WTC11 (cell line): Measurements from ENCODE around the gene JMJD4. TPM values are rescaled to one million over a fixed set of nuclear protein-coding genes. Genes with fewer than 3 reads are reported as not detected.

Source experiments
- ATAC-seq: fragments of 200-7000 bp; cut with Tn5 transposase; 2 replicates; pipeline ENCODE4 v1.10.0; 2021; ENCODE audit warnings: mild to moderate bottlenecking, moderate library complexity
- CTCF ChIA-PET: fragments of 300-600 bp; sonication (Branson Sonifier 250); formaldehyde crosslinking; loops from one replicate; lab custom pipeline; 2021; ENCODE audit warnings: antibody characterized with exemption; lab: Charles Lee
- POLR2A ChIA-PET: fragments of 350-600 bp; sonication (Branson Sonifier 250); formaldehyde crosslinking; loops from one replicate; lab custom pipeline; 2021; ENCODE audit warnings: antibody characterized with exemption; lab: Charles Lee
- DNase-seq: peaks from one replicate; pipeline ENCODE4 v3.0.0; 2021; ENCODE audit warnings: low spot score
- H3K27ac Mint-ChIP-seq: 2 replicates; pipeline ENCODE4 v1.8.0; 2021; ENCODE audit warnings: mixed read lengths
- H3K27me3 Mint-ChIP-seq: 2 replicates; pipeline ENCODE4 v1.8.0; 2021; ENCODE audit warnings: low read depth, mild to moderate bottlenecking, moderate library complexity, mixed read lengths
- H3K36me3 Mint-ChIP-seq: 2 replicates; pipeline ENCODE4 v1.8.0; 2021; ENCODE audit warnings: mixed read lengths
- H3K4me1 Mint-ChIP-seq: 2 replicates; pipeline ENCODE4 v1.8.0; 2022; ENCODE audit warnings: mixed read lengths
- H3K4me3 Mint-ChIP-seq: 2 replicates; pipeline ENCODE4 v1.8.0; 2021; ENCODE audit warnings: mild to moderate bottlenecking, moderate library complexity, mixed read lengths
- H3K9me3 Mint-ChIP-seq: 2 replicates; pipeline ENCODE4 v1.8.0; 2021; ENCODE audit warnings: mixed read lengths
- ESRRA ChIP-seq: sonication (generic); formaldehyde crosslinking; IDR thresholded peaks from 2 replicates; pipeline ENCODE4 v1.8.1; 2022; ENCODE audit warnings: mild to moderate bottlenecking, missing genetic modification reagents, borderline replicate concordance
- FOXJ3 ChIP-seq: sonication (generic); formaldehyde crosslinking; IDR thresholded peaks from 2 replicates; pipeline ENCODE4 v1.9.0; 2021; ENCODE audit warnings: missing genetic modification reagents, mild to moderate bottlenecking, borderline replicate concordance
- GABPB1 ChIP-seq: sonication (generic); formaldehyde crosslinking; IDR thresholded peaks from 2 replicates; pipeline ENCODE4 v1.8.1; 2023; ENCODE audit warnings: mild to moderate bottlenecking, missing genetic modification reagents
- GRHL2 ChIP-seq: fragments of 250-450 bp; sonication (Bioruptor Pico); IDR thresholded peaks from 2 replicates; pipeline ENCODE4 v1.8.0; 2022; ENCODE audit warnings: mild to moderate bottlenecking, moderate library complexity; ENCODE audit not compliant: insufficient replicate concordance, severe bottlenecking
- MXD4 ChIP-seq: fragments of 250-450 bp; sonication (Bioruptor Pico); IDR thresholded peaks from 2 replicates; pipeline ENCODE4 v1.8.0; 2021; ENCODE audit warnings: mild to moderate bottlenecking, moderate library complexity, borderline replicate concordance
- NFATC4 ChIP-seq: fragments of 250-450 bp; sonication (Bioruptor Pico); IDR thresholded peaks from 2 replicates; pipeline ENCODE4 v1.9.0; 2021; ENCODE audit warnings: mild to moderate bottlenecking
- NFE2L1 ChIP-seq: sonication (generic); formaldehyde crosslinking; IDR thresholded peaks from 2 replicates; pipeline ENCODE4 v1.8.1; 2023; ENCODE audit warnings: missing genetic modification reagents
- NR1H2 ChIP-seq: sonication (generic); formaldehyde crosslinking; IDR thresholded peaks from 2 replicates; pipeline ENCODE4 v1.9.0; 2021; ENCODE audit warnings: mild to moderate bottlenecking, moderate library complexity, missing genetic modification reagents
- RELA ChIP-seq: sonication (generic); formaldehyde crosslinking; IDR thresholded peaks from 2 replicates; pipeline ENCODE4 v1.8.1; 2022; ENCODE audit warnings: missing genetic modification reagents, mild to moderate bottlenecking, borderline replicate concordance
- RORB ChIP-seq: fragments of 250-450 bp; sonication (Bioruptor Pico); IDR thresholded peaks from 2 replicates; pipeline ENCODE4 v1.9.0; 2021; ENCODE audit warnings: mild to moderate bottlenecking
- SMAD3 ChIP-seq: sonication (generic); formaldehyde crosslinking; IDR thresholded peaks from 2 replicates; pipeline ENCODE4 v1.8.0; 2022; ENCODE audit warnings: missing genetic modification reagents, mild to moderate bottlenecking, borderline replicate concordance
- TCF7 ChIP-seq: sonication (generic); formaldehyde crosslinking; IDR thresholded peaks from 2 replicates; pipeline ENCODE4 v1.8.0; 2022; ENCODE audit warnings: mild to moderate bottlenecking, low read depth, missing genetic modification reagents, moderate library complexity
- TEAD4 ChIP-seq: sonication (generic); formaldehyde crosslinking; IDR thresholded peaks from 2 replicates; pipeline ENCODE4 v1.8.0; 2022; ENCODE audit warnings: mild to moderate bottlenecking, missing genetic modification reagents
- TP53 ChIP-seq: sonication (generic); formaldehyde crosslinking; IDR thresholded peaks from 2 replicates; pipeline ENCODE4 v1.8.1; 2023; ENCODE audit warnings: mild to moderate bottlenecking, missing genetic modification reagents
- ZNF138 ChIP-seq: sonication (generic); formaldehyde crosslinking; conservative IDR thresholded peaks from 2 replicates; pipeline ENCODE4 v1.8.1; 2022; ENCODE audit warnings: mild to moderate bottlenecking, moderate library complexity, missing genetic modification reagents
- ZNF219 ChIP-seq: sonication (generic); formaldehyde crosslinking; IDR thresholded peaks from 2 replicates; pipeline ENCODE4 v1.8.0; 2023; ENCODE audit warnings: missing genetic modification reagents, mild to moderate bottlenecking, borderline replicate concordance
- total RNA-seq: library from RNA; stranded (reverse); gene quantifications from 3 replicates; pipeline ENCODE4 v1.2.3, GENCODE V29; 2021
- TF ChIP-seq, protein P1 (sequence below): sonication (generic); formaldehyde crosslinking; IDR thresholded peaks from 2 replicates; pipeline ENCODE4 v1.8.1; 2023; ENCODE audit warnings: mild to moderate bottlenecking, missing genetic modification reagents, moderate library complexity
- TF ChIP-seq, protein P2 (sequence below): sonication (generic); formaldehyde crosslinking; IDR thresholded peaks from 2 replicates; pipeline ENCODE4 v1.8.0; 2022; ENCODE audit warnings: mild to moderate bottlenecking, missing genetic modification reagents
- TF ChIP-seq, protein P3 (sequence below): sonication (generic); formaldehyde crosslinking; IDR thresholded peaks from 2 replicates; pipeline ENCODE4 v1.8.0; 2022; ENCODE audit warnings: mild to moderate bottlenecking, missing genetic modification reagents
- TF ChIP-seq, protein P4 (sequence below): sonication (generic); formaldehyde crosslinking; IDR thresholded peaks from 2 replicates; pipeline ENCODE4 v1.8.1; 2023; ENCODE audit warnings: mild to moderate bottlenecking, moderate library complexity, missing genetic modification reagents
- TF ChIP-seq, protein P5 (sequence below): sonication (generic); formaldehyde crosslinking; conservative IDR thresholded peaks from 2 replicates; pipeline ENCODE4 v1.8.1; 2023; ENCODE audit warnings: mild to moderate bottlenecking, low read depth, missing genetic modification reagents, moderate library complexity
- TF ChIP-seq, protein P6 (sequence below): sonication (generic); formaldehyde crosslinking; IDR thresholded peaks from 2 replicates; pipeline ENCODE4 v1.8.0; 2022; ENCODE audit warnings: mild to moderate bottlenecking, missing genetic modification reagents
- TF ChIP-seq, protein P7 (sequence below): sonication (generic); formaldehyde crosslinking; IDR thresholded peaks from 2 replicates; pipeline ENCODE4 v1.8.1; 2023; ENCODE audit warnings: mild to moderate bottlenecking, missing genetic modification reagents
- TF ChIP-seq, protein P8 (sequence below): sonication (generic); formaldehyde crosslinking; IDR thresholded peaks from 2 replicates; pipeline ENCODE4 v1.8.1; 2022; ENCODE audit warnings: mild to moderate bottlenecking, missing genetic modification reagents, moderate library complexity, borderline replicate concordance

JMJD4 gene
- total RNA-seq, 1 experiment from 2014 or later: 13.7 TPM

DNA sequence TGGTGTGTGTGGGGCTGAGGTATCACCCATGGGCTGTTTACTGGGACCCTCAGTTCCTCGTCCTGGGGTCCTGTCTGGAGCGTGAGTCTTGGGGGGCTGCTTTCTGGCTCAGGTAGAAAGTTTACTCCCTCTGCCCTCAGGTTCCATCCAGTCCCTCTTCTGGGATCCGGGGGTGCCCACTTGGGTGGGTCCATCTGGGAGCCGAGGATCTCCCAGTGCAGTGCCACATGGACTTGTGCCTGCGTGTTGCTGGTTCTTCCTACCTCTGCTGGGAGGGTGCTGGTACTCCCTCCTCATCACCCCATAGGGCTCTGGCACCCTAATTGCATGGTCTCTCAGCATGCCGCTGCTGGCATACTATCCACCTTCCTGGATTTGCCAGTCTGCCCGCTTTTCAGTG is 14.1 kb upstream of the JMJD4 start:
- no peaks in the 10 kb centered on the region for H3K4me1 Mint-ChIP-seq
- TF ChIP-seq NR1H2 (CRISPR knock-in tag) (no peak), TEAD4 (CRISPR knock-in tag) (no peak), GABPB1 (CRISPR knock-in tag) (no peak), GRHL2 (CRISPR knock-in tag) (no peak), TP53 (CRISPR knock-in tag) (no peak), MXD4 (CRISPR knock-in tag) (no peak), RELA (CRISPR knock-in tag) (no peak), NFATC4 (no peak), ZNF219 (CRISPR knock-in tag) (no peak), TCF7 (CRISPR knock-in tag) (no peak), SMAD3 (CRISPR knock-in tag) (no peak), NFE2L1 (CRISPR knock-in tag) (no peak), RORB (CRISPR knock-in tag) (no peak)
- TF ChIP-seq, protein P1, sequence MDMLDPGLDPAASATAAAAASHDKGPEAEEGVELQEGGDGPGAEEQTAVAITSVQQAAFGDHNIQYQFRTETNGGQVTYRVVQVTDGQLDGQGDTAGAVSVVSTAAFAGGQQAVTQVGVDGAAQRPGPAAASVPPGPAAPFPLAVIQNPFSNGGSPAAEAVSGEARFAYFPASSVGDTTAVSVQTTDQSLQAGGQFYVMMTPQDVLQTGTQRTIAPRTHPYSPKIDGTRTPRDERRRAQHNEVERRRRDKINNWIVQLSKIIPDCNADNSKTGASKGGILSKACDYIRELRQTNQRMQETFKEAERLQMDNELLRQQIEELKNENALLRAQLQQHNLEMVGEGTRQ (CRISPR knock-in tag): no peak
- TF ChIP-seq, protein P2, sequence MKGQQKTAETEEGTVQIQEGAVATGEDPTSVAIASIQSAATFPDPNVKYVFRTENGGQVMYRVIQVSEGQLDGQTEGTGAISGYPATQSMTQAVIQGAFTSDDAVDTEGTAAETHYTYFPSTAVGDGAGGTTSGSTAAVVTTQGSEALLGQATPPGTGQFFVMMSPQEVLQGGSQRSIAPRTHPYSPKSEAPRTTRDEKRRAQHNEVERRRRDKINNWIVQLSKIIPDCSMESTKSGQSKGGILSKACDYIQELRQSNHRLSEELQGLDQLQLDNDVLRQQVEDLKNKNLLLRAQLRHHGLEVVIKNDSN (CRISPR knock-in tag): no peak
- TF ChIP-seq, protein P3, sequence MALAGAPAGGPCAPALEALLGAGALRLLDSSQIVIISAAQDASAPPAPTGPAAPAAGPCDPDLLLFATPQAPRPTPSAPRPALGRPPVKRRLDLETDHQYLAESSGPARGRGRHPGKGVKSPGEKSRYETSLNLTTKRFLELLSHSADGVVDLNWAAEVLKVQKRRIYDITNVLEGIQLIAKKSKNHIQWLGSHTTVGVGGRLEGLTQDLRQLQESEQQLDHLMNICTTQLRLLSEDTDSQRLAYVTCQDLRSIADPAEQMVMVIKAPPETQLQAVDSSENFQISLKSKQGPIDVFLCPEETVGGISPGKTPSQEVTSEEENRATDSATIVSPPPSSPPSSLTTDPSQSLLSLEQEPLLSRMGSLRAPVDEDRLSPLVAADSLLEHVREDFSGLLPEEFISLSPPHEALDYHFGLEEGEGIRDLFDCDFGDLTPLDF (CRISPR knock-in tag): no peak
- ATAC-seq: no peak
- H3K27ac Mint-ChIP-seq: no peak overlapping the region
- CTCF ChIA-PET: no interaction called here
- no peak for DNase-seq
- POLR2A ChIA-PET: no interaction called here
- no peaks in the 10 kb centered on the region for H3K27me3 Mint-ChIP-seq
- no peak overlapping the region for H3K4me3 Mint-ChIP-seq
- peaks cover 11% of the 10 kb centered on the region for H3K36me3 Mint-ChIP-seq
- H3K9me3 Mint-ChIP-seq: no peaks in the 10 kb centered on the region

DNA sequence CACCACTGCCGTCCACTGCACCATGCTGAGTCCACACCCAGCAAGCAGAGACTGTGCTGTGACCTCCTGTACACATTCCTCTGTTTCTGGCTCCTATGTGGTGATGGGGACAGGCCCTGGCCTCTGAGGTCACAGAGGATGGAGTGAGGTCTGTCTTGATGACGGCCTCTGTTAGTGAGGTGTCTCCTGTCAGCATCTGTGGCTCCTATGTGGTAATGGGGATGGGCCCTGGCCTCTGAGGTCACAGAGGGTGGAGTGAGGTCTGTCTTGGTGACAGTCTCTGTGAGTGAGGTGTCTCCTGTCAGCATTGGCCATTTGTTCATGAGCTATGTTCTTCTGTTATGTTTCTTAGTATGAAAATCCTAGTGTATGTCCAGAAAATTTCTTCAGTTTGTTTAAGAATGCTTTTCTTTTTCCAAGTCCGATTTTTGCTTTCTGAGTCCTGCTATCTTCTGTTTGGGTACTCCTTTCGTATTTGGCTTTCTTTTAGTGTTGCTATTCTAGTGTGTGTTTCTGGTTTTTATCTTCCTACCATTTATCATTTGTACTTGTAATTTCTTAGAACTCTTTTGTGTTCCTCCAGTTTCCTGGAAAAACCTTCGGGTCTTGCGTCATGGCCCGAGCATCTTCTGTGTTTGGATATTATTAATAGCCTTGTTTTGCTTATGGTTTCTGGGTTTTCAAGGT is 13.5 kb upstream of the JMJD4 start:
- no peaks in the 10 kb centered on the region for H3K4me1 Mint-ChIP-seq
- H3K27me3 Mint-ChIP-seq: no peaks in the 10 kb centered on the region
- ChIA-PET POLR2A (no interaction called here), CTCF (no interaction called here)
- no peaks in the 10 kb centered on the region for H3K9me3 Mint-ChIP-seq
- peaks cover 11% of the 10 kb centered on the region for H3K36me3 Mint-ChIP-seq
- no peak overlapping the region for H3K4me3 Mint-ChIP-seq
- ATAC-seq (no peak), DNase-seq (no peak)
- H3K27ac Mint-ChIP-seq: no peak overlapping the region
- TF ChIP-seq ESRRA: no peak
- TF ChIP-seq ZNF138: no peak
- TF ChIP-seq, protein P4, sequence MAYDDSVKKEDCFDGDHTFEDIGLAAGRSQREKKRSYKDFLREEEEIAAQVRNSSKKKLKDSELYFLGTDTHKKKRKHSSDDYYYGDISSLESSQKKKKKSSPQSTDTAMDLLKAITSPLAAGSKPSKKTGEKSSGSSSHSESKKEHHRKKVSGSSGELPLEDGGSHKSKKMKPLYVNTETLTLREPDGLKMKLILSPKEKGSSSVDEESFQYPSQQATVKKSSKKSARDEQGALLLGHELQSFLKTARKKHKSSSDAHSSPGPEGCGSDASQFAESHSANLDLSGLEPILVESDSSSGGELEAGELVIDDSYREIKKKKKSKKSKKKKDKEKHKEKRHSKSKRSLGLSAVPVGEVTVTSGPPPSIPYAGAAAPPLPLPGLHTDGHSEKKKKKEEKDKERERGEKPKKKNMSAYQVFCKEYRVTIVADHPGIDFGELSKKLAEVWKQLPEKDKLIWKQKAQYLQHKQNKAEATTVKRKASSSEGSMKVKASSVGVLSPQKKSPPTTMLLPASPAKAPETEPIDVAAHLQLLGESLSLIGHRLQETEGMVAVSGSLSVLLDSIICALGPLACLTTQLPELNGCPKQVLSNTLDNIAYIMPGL (CRISPR knock-in tag): no peak
- no peak for TF ChIP-seq FOXJ3 (CRISPR knock-in tag)
- TF ChIP-seq RELA (CRISPR knock-in tag): no peak
- TF ChIP-seq, protein P5, sequence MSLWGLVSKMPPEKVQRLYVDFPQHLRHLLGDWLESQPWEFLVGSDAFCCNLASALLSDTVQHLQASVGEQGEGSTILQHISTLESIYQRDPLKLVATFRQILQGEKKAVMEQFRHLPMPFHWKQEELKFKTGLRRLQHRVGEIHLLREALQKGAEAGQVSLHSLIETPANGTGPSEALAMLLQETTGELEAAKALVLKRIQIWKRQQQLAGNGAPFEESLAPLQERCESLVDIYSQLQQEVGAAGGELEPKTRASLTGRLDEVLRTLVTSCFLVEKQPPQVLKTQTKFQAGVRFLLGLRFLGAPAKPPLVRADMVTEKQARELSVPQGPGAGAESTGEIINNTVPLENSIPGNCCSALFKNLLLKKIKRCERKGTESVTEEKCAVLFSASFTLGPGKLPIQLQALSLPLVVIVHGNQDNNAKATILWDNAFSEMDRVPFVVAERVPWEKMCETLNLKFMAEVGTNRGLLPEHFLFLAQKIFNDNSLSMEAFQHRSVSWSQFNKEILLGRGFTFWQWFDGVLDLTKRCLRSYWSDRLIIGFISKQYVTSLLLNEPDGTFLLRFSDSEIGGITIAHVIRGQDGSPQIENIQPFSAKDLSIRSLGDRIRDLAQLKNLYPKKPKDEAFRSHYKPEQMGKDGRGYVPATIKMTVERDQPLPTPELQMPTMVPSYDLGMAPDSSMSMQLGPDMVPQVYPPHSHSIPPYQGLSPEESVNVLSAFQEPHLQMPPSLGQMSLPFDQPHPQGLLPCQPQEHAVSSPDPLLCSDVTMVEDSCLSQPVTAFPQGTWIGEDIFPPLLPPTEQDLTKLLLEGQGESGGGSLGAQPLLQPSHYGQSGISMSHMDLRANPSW: no peak
- TF ChIP-seq, protein P6, sequence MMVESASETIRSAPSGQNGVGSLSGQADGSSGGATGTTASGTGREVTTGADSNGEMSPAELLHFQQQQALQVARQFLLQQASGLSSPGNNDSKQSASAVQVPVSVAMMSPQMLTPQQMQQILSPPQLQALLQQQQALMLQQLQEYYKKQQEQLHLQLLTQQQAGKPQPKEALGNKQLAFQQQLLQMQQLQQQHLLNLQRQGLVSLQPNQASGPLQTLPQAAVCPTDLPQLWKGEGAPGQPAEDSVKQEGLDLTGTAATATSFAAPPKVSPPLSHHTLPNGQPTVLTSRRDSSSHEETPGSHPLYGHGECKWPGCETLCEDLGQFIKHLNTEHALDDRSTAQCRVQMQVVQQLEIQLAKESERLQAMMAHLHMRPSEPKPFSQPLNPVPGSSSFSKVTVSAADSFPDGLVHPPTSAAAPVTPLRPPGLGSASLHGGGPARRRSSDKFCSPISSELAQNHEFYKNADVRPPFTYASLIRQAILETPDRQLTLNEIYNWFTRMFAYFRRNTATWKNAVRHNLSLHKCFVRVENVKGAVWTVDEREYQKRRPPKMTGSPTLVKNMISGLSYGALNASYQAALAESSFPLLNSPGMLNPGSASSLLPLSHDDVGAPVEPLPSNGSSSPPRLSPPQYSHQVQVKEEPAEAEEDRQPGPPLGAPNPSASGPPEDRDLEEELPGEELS (CRISPR knock-in tag): no peak
- TF ChIP-seq, protein P7, sequence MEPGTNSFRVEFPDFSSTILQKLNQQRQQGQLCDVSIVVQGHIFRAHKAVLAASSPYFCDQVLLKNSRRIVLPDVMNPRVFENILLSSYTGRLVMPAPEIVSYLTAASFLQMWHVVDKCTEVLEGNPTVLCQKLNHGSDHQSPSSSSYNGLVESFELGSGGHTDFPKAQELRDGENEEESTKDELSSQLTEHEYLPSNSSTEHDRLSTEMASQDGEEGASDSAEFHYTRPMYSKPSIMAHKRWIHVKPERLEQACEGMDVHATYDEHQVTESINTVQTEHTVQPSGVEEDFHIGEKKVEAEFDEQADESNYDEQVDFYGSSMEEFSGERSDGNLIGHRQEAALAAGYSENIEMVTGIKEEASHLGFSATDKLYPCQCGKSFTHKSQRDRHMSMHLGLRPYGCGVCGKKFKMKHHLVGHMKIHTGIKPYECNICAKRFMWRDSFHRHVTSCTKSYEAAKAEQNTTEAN: no peak
- TF ChIP-seq, protein P8, sequence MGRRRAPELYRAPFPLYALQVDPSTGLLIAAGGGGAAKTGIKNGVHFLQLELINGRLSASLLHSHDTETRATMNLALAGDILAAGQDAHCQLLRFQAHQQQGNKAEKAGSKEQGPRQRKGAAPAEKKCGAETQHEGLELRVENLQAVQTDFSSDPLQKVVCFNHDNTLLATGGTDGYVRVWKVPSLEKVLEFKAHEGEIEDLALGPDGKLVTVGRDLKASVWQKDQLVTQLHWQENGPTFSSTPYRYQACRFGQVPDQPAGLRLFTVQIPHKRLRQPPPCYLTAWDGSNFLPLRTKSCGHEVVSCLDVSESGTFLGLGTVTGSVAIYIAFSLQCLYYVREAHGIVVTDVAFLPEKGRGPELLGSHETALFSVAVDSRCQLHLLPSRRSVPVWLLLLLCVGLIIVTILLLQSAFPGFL (CRISPR knock-in tag): no peak
